Stimulated activated CD4-positive, alpha-beta T cell treated with anti-CD3 and anti-CD28 coated beads, Interleukin-2, amount 100 ng/mL, for 24 hours (primary cell): Measurements from ENCODE around the gene SPINT2.
A peak's percentile ranks its signal among the peaks of the same experiment; 100 is the strongest.

Experiments
- DNase-seq, 2 donors: peaks; one replicate each; pipeline ENCODE4 v3.0.0-alpha.2; 2020

The SPINT2 gene

GRCh38 chr19:38303517-38304351 is 39.4 kb downstream of the SPINT2 start, which contains the start of gene C19orf33:
Gene C19orf33, plus strand, starts transcription at chr19:38304251. Its CDS starts 11 bp downstream, at chr19:38304262.
- no peak for DNase-seq

DNA sequence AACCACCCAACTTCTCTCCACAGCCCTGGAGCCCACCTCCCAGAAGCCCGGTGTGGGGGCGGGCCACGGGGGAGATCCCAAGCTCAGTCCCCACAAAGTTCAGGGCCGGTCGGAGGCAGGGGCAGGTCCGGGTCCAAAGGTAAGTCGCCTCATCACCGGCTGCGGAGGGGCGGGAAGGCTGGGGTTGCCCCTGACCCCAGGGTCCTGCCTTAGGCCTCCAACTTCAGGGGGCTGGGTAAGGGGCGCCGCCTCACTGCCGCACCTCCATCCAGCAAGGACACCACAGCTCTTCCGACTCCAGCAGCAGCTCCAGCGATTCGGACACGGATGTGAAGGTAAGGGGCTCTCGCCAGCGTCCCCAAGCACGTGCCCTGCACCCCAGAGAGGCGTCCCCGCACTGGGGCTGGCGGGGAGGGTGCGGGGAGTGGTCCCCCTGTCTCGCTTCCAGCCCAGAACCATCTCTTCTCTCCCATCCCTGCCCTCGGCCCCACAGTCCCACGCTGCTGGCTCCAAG is 40.0 kb downstream of the SPINT2 start:
- no peak for DNase-seq

DNA sequence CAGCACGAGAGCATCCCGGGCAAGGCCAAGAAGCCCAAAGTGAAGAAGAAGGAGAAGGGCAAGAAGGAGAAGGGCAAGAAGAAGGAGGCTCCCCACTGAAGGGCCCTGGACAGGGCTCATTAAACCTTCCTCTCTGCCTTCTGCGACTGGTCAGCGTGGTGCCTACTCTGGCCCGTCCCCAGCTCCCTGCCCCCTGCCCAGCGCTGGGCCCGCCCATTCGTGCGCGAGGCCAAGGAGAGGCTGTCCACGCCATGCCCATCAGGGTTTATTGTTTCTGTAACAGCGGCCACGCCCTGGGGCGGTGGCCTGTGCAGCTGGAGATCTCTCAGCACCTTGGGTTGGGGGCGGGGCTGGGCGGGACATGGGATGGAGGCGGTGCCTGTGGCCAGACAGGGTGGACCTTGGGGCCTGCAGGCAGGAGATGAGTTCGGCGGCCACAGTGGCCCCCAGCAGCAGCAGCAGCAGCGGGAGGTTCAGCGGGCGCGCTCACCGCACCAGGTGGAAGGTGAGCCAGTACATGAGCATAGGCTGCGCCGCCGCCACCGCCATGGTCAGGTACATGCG is 40.6 kb downstream of the SPINT2 start:
- no peak for DNase-seq

- DNase-seq: no peak
Measured at GRCh38 chr19:38306236-38306635, 41.9 kb downstream of the SPINT2 start.

GRCh38 chr19:38307076-38307475 is 42.7 kb downstream of the SPINT2 start:
- DNase-seq: no peak

GRCh38 chr19:38307597-38307996 is 43.2 kb downstream of the SPINT2 start:
- DNase-seq: no peak

DNA sequence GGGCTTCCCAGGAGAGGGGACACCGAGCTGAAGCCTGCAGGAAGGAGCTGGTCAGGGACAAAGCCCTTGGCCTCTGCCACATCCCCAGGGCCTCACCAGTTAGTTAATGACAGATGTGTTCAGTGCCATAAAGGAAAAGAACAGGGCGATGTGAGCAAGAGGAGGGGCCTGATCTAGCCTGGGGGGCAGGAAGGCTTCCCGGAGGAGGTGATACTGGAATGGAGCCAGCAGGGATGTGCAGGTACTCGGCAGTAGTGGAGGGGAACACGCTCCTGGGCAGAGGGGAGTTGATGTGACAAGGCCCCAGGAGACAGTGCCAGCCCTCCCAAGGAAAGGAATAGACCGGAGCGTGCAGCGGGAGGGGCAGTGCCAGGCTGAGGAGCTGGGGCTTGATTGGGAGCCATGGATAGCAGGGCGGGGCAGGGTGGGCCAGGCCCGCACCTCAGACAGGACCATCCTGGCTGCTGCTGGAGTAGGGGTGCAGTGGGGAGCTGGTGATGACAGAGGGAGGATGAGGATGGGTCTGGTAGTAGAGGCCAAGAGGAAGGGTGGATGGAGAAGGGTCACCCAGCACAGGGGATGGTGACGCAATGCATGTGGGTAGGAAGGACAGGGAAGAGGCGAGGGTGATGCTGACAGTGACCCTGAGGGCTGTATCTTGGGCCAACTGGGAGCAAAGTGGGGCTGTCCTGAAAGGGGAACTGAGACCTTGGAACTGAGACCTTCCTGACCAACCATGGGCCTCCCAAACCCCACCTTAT is 43.8 kb downstream of the SPINT2 start:
- no peak for DNase-seq

- DNase-seq: no peak
Measured at GRCh38 chr19:38308926-38309614, 44.7 kb downstream of the SPINT2 start.

GRCh38 chr19:38309615-38310278 is 45.4 kb downstream of the SPINT2 start:
- DNase-seq: no peak

DNA sequence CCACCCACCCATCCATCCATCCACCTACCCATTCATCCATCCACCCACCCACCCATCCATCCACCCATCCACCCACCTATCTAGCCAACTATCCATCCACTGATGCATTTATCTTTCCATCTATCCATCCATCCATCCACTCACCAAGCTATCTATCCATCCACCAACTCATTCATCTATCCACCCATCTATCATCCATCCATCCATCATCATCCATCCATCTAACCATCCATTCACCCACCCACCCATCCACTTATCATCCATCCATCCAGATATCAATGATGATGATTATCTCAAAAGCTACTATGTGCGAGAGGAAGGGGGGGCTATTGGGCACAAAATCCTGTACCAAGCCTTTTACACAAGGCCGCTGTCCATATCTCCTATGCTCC is 45.9 kb downstream of the SPINT2 start:
- no peak for DNase-seq

- no peak for DNase-seq
Measured at GRCh38 chr19:38310986-38311385, 46.6 kb downstream of the SPINT2 start.

GRCh38 chr19:38315657-38316476 is 51.5 kb downstream of the SPINT2 start, which contains the start of gene YIF1B:
Gene YIF1B, minus strand, starts transcription at chr19:38315947. Its CDS starts 30 bp downstream, at chr19:38315917.
- DNase-seq: peak; percentile 95 to 96

DNA sequence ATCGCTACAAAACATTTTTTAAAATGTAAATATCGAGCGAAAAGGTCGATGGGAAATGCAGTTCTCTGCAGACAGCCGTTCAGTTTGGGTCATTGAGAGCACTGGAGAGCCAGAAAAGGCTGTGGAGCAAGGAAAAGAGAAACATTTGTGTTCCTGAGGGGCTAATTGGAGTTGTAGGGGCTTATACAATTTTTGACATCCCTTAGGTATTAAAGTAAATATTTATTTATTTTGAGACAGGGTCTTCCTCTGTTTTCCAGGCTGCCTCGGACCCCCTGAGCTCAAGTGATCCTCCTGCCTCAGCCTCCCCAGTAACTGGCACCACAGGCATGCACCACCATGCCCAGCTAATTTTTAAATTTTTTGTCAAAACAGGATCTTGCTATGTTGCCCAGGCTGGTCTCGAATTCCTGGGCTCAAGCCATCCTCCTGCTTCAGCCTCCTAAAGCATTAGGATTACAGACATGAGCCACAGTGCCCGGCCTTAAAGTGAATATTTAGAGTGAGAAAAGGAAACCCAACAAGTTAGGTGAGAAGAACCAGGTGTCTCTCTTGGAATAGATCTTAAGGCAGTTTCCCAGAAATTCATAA is 52.2 kb downstream of the SPINT2 start:
- no peak for DNase-seq

DNA sequence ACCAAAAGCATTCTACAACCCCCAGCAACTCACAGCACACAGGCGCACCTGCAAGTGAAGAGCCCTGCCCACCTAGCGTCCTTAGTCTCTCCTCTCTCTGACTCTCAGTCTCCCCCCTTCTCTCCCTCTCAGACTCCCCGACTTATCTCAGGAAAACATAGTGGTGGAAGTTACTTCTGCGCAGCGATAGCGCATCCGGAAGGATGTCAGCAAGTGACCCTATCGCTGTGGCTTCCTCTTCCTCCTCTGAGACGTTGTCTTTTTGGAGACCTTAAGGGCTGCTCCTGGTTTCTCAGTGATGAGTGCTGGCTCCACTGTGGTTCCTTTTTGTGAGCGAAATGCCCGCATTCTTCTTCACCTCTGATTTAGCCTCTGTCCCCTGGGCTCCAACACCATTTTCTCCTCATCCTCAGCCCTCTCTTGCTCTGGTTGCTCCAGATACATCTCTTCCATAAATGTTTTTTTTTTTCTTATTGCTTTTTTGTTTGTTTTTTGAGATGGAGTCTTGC is 52.8 kb downstream of the SPINT2 start:
- DNase-seq: peak in 1 of 2 donors; percentile 21

GRCh38 chr19:38318660-38319059 is 54.3 kb downstream of the SPINT2 start:
- no peak for DNase-seq

DNA sequence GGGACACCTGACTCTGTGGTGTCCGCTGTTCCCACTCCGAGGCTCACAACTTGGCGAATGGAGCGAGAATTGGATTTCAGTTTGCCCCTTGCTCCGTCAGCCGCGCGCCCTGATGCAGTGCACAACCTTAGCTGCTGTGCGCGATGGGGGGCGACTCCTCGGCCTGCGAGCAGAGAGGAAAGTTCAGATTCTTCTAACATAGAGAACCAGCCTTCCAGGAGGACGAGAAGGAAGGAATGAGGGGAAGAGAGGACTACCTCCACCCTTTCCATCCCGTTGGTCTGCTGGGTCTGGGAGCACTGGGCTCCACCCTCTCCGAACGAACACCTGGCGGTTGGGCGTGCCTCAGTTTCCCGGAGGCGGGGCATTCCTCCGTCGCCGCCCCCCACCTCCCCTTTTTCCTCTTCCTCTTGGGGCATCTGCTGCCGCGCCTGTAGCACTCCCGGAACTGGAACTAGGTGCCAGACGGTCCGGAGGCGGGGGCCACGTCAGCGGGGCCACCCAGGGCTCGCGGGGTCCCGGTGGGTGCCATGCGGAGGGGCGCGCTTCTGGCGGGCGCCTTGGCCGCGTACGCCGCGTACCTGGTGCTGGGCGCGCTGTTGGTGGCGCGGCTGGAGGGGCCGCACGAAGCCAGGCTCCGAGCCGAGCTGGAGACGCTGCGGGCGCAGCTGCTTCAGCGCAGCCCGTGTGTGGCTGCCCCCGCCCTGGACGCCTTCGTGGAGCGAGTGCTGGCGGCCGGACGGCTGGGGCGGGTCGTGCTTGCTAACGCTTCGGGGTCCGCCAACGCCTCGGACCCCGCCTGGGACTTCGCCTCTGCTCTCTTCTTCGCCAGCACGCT is 55.3 kb downstream of the SPINT2 start, which contains the start of gene KCNK6:
Gene KCNK6 (plus strand): TSS at position 425 of the 838 bp plus-strand sequence. CDS start 106 bp downstream, at position 531.
- DNase-seq: peak; percentile 53 to 75

DNA sequence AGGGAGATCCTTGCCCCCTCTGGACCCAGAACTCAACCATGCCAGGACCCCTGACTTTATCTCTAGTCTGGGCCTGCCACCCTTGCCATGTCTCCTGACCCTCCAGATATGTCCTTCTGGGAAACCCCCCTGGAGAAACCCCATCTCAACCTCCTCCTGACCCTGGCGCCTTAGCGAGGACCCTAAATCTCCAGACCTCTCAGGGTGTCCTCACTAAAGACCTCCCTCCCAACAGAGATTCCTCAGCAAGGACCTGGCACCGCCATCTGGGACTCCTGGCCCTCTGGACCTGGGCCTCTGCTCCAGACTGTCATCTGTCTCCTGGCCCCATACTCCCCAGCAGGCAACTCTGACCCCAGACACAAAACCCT is 56.6 kb downstream of the SPINT2 start:
- DNase-seq: no peak

DNA sequence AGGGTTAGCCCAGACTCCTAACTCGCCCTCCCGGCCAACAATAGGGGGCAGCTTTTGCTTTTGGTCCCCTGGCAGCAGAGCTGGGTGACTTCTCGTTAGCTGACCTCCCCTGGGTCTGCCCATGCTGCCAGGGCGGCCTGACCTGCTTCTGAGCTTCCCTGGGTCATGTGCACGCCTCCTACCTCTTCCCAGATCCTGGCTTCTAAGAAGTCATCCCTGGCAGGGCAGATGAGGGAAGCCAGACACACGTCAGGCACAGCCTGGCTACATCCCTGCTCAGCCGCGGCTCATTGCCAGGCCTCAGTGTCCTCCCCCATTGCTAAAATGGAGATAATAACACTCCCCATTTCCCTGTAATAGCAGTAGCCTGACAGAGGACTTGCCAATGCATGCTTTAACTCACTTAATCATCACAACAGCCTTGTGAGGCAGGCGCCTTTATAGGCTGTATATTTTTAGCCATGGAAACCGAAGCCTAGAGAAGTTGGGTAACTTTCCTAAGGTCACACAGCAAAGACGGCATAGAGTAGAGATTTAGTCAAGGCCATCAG is 57.3 kb downstream of the SPINT2 start:
- DNase-seq: no peak

GRCh38 chr19:38323291-38323690 is 58.9 kb downstream of the SPINT2 start:
- no peak for DNase-seq
